Nephron progenitor cell (in vitro differentiated cells): ENCODE results near the gene FAM32A.

Source experiments
- DNase-seq: peaks from one replicate; pipeline ENCODE4 v3.0.0; 2021
- H3K27ac Mint-ChIP-seq: 2 replicates; pipeline ENCODE4 v1.8.0; 2021; ENCODE audit warnings: mild to moderate bottlenecking, moderate library complexity, mixed read lengths
- H3K27me3 Mint-ChIP-seq: 2 replicates; pipeline ENCODE4 v1.8.0; 2021; ENCODE audit warnings: mild to moderate bottlenecking, low read depth, mixed read lengths; ENCODE audit not compliant: poor library complexity
- H3K36me3 Mint-ChIP-seq: 2 replicates; pipeline ENCODE4 v1.8.0; 2021; ENCODE audit warnings: low read depth, mixed read lengths
- H3K4me1 Mint-ChIP-seq: 2 replicates; pipeline ENCODE4 v1.8.0; 2021; ENCODE audit warnings: mixed read lengths
- H3K4me3 Mint-ChIP-seq: 2 replicates; pipeline ENCODE4 v1.8.0; 2021; ENCODE audit warnings: mild to moderate bottlenecking, moderate library complexity, mixed read lengths
- H3K9me3 Mint-ChIP-seq: 2 replicates; pipeline ENCODE4 v1.8.0; 2021; ENCODE audit warnings: mild to moderate bottlenecking, moderate library complexity, mixed read lengths
- CTCF ChIP-seq: fragments of 200-600 bp; sonication (generic); IDR thresholded peaks from 2 replicates; pipeline ENCODE4 v1.5.0; 2021; ENCODE audit warnings: antibody characterized with exemption

FAM32A gene

DNA sequence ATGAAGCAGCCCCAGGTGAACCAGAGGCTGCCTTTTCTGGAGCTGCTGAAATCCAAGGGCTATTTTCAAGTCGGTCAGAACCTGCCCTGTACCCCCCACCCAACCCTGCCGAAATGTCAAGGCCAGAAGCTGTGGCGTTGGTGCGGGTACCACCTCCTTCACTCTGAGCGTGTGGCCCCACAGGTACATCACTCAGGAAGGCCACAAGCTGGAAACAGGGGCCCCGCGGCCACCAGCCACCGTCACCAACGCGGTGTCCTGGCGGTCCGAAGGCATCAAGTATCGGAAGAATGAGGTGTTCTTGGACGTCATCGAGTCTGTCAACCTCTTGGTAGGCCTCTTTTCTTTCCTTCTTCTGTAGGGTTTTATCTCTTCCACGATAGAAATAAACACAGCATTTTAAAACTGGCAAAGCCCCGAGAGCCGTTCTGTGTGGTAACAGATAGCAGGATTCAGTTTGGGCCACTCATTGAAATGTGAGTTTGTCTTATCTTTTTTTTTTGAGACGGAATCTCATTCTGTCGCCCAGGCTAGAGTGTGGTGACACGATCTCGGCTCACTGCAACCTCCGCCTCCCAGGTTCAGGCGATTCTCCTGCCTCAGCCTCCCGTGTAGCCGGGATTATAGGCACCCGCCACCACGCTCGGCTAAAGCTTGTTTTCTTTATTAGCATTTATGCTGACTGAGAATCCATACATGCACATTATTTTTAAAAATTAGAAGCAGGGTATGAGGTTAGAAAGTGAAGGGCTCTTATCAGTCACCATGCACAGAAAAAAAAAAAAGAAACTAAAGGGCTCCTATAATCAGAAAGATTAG, 23.8 kb downstream of the FAM32A start:
- H3K27ac Mint-ChIP-seq, result no peak overlapping the region

DNA sequence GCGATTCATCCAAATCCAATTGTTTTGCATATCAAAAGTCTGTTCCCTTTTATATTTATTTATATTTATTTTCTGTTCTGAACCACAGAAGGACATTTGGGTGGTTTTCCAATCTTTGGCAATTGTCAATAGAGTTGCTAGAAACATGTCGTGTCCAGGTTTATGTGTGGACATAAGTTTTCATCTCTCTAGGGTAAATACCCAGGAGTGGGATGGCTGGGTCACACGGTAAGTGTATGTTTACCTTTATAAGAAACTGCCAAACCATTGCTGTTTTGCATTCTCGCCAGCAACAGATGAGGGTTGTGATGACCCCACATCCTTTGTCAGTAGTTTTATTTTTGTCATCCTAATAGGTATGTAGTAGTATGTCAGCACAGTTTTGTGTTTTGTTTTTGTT, 25.0 kb downstream of the FAM32A start:
- Mint-ChIP-seq H3K4me1 (no peaks in the 10 kb centered on the region), H3K27ac (no peak overlapping the region), H3K9me3 (peaks cover 7% of the 10 kb centered on the region), H3K27me3 (no peaks in the 10 kb centered on the region), H3K4me3 (no peak overlapping the region), H3K36me3 (peaks cover 65% of the 10 kb centered on the region)
- TF ChIP-seq CTCF, result no peak
- no peak for DNase-seq

More for the DNA sequence above, 23.8 kb downstream of the FAM32A start:
- Mint-ChIP-seq H3K9me3 (peaks cover 7% of the 10 kb centered on the region), H3K27me3 (no peaks in the 10 kb centered on the region), H3K4me1 (no peaks in the 10 kb centered on the region), H3K4me3 (no peak overlapping the region), H3K36me3 (peaks cover 60% of the 10 kb centered on the region)
- no peak for TF ChIP-seq CTCF
- DNase-seq, result no peak

- no peak for TF ChIP-seq CTCF
- no peaks in the 10 kb centered on the region for H3K27me3 Mint-ChIP-seq
- peaks cover 80% of the 10 kb centered on the region for H3K36me3 Mint-ChIP-seq
- no peak for DNase-seq
- H3K9me3 Mint-ChIP-seq, result peaks cover 10% of the 10 kb centered on the region
- no peaks in the 10 kb centered on the region for H3K4me1 Mint-ChIP-seq
- no peak overlapping the region for H3K4me3 Mint-ChIP-seq
- no peak overlapping the region for H3K27ac Mint-ChIP-seq
Observed at GRCh38 chr19:16213076-16213475, 27.9 kb downstream of the FAM32A start.

- no peak for TF ChIP-seq CTCF
- Mint-ChIP-seq H3K36me3 (peaks cover 81% of the 10 kb centered on the region), H3K4me1 (no peaks in the 10 kb centered on the region), H3K27me3 (peaks cover 3% of the 10 kb centered on the region), H3K4me3 (no peak overlapping the region), H3K9me3 (peaks cover 38% of the 10 kb centered on the region), H3K27ac (no peak overlapping the region)
- DNase-seq, result no peak
Observed at GRCh38 chr19:16216744-16217670, 31.8 kb downstream of the FAM32A start.

DNA sequence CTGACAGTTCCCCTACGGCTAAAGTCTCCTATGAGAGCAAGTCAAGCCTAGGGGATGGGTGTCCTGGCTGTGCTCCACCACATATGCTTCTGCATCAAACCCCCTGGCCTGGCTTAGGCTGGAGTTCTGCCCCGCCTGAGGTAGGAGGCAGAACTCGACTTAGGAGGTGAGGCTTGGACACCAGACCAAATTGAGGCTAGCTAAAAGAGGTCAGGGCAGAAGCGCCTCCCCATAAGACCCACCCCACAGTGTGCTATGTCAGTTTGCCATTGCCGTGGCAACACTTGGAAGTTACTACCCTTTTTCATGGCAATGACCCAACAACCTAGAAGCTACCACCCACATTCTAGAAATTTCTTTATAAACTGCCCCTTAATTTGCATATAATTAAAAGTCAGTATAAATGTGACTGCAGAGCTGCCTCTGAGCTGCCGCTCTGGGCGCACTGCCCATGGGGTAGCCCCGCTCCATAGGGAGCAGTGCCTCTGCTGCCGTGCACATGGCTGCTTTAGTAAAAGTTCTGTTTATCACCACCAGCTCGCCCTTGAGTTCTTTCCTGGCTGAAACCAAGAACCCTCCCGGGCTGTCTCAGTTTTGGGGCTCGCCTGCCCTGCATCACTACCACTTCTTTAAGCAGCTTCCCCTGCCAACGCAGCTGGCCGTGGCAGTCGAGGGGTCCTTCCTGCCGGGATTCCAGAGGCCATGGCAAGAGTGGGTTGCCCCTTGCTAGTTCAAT, 32.7 kb downstream of the FAM32A start:
- H3K4me1 Mint-ChIP-seq, result no peaks in the 10 kb centered on the region
- H3K27ac Mint-ChIP-seq, result no peak overlapping the region
- no peak for DNase-seq
- peaks cover 3% of the 10 kb centered on the region for H3K27me3 Mint-ChIP-seq
- H3K9me3 Mint-ChIP-seq, result peaks cover 42% of the 10 kb centered on the region
- no peak for TF ChIP-seq CTCF
- H3K36me3 Mint-ChIP-seq, result peaks cover 81% of the 10 kb centered on the region
- no peak overlapping the region for H3K4me3 Mint-ChIP-seq
